Measurements from ENCODE around the gene MAML3.

The MAML3 gene

DNA sequence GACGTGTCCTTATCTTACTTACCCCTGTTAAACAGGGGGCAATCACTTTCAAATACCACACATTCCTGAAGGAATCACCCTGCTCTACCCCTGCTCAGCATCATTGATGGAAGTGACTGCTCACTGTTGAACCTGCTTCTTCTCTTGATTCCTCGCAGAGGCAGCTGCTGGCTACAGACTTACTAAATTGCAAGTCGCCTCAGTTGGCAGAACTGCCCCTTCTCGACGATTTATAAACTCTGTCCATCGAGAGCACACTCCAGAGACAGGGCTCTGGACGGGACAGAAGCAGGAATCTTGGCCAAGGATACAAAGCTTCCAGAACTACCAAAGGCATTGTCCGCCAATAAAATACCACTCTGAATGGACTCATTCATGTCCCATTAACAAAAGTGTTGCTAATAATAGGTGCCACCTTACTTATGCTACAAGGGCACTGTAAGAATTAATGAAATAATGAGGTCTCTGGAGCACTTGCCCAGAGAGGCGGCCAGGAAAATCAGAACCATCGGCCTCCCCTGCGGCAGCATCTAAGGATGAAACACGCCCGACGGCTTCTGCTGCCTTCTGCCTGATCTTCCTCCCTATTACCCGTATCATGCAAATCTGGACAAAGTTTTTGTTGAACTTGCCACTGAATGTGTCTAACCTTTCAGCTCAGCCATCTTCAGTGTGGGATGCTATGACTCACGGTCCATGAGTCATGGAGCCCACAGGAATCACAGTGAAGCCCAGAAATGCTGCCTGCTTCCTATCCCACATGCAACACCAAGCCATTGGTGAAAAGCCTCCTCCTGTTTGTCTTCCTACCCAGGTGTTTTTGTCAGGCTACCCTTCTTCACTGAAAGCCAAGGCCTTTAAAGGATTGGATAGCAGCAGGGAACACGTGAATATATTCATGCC lies 164.9 kb downstream of the MAML3 start:
- peak; percentile 69 for DNase-seq (ENCODE audit: low read depth)
- TF ChIP-seq, protein P1, sequence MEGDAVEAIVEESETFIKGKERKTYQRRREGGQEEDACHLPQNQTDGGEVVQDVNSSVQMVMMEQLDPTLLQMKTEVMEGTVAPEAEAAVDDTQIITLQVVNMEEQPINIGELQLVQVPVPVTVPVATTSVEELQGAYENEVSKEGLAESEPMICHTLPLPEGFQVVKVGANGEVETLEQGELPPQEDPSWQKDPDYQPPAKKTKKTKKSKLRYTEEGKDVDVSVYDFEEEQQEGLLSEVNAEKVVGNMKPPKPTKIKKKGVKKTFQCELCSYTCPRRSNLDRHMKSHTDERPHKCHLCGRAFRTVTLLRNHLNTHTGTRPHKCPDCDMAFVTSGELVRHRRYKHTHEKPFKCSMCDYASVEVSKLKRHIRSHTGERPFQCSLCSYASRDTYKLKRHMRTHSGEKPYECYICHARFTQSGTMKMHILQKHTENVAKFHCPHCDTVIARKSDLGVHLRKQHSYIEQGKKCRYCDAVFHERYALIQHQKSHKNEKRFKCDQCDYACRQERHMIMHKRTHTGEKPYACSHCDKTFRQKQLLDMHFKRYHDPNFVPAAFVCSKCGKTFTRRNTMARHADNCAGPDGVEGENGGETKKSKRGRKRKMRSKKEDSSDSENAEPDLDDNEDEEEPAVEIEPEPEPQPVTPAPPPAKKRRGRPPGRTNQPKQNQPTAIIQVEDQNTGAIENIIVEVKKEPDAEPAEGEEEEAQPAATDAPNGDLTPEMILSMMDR (IDR thresholded peaks at IDR 0.05; ENCODE audit: control insufficient read depth, insufficient read depth, low read depth, low read length, missing control alignments) = no peak

DNA sequence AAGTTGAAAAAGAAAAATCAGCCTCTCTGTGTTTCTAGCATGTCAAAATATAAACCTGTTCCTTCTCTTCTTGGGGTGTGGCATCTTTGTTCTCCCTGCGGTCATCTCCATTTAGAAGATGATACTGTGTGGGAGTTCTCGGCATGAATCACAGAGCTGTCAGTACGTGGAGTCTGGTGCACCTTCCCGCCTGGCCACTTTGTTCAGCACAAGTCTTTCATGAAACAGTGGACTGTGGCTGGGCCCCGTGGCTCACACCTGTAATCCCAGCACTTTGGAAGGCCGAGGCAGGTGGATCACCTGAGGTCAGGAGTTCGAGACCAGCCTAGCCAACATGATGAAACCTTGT lies 166.5 kb downstream of the MAML3 start:
- TF ChIP-seq, protein P1 (IDR thresholded peaks at IDR 0.05; ENCODE audit: control insufficient read depth, insufficient read depth, low read depth, low read length, missing control alignments) = no peak
- no peak overlapping the region for H3K4me3 ChIP-seq (ENCODE audit: control insufficient read depth, low read depth, low read length)
- no peak for DNase-seq (ENCODE audit: low read depth)

More for the DNA sequence above, 164.9 kb downstream of the MAML3 start:
- H3K4me3 ChIP-seq (ENCODE audit: control insufficient read depth, low read depth, low read length) = no peak overlapping the region

DNA sequence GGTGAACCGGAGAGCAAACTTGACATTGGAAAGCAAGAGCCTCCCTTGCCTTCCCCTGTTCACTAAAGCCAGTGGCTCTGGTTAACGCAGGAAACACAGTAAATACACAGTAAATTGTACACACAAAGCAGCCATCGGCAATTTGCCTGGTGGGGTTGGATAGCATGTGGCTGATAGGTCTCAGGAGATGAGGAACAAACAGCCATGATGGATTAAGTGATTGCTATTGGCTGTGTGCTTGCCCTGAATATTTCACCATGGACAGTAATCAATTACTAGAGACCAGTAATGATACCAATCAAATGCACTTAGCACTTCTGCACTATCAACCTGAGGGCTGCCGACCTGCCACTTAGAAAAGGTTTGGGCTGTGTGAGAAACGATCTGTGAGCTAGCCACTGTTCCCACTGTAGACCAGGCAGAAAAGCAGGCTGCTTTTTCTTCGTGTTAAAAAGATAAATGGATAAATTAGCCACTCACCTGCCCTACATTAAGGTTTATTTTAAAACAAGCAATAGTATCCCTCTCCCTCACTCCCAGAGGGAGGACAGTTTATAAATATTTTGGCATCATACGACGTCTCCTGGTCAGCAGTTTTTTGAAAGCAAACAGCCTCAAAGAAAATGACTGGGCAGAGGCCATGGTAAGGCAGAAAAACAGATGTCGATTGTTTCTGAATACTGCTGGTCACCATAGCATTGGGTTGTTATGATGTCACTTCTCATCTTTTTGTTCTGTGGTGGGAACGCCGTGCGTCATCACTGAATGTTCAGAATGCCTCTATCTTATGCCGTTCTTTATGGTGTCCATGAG lies 167.1 kb downstream of the MAML3 start:
- DNase-seq (ENCODE audit: low read depth) = no peak
- TF ChIP-seq, protein P1 (IDR thresholded peaks at IDR 0.05; ENCODE audit: control insufficient read depth, insufficient read depth, low read depth, low read length, missing control alignments) = no peak

DNA sequence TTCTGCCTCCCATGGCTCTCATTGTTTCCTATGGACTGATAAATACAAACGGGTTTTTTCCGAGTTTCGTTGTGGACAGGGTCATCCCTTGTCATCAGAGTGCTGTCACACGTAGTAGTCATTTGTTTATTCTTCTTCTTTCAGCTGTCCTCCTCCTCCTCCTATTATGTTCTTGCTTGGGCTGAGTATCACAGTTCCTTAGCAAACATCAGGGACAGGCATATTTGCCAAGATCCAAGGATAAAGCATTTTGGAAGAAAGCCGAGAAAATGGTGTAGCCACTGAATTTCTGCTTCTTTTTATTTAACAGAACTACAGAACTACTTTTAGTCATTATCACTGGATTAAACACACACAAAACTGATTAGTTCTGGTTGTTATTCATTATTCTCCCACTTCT lies 167.9 kb downstream of the MAML3 start:
- no peak for DNase-seq (ENCODE audit: low read depth)
- H3K4me3 ChIP-seq (ENCODE audit: control insufficient read depth, low read depth, low read length) = no peak overlapping the region
- TF ChIP-seq, protein P1 (IDR thresholded peaks at IDR 0.05; ENCODE audit: control insufficient read depth, insufficient read depth, low read depth, low read length, missing control alignments) = no peak

More for the DNA sequence above, 167.1 kb downstream of the MAML3 start:
- no peak overlapping the region for H3K4me3 ChIP-seq (ENCODE audit: control insufficient read depth, low read depth, low read length)

DNA sequence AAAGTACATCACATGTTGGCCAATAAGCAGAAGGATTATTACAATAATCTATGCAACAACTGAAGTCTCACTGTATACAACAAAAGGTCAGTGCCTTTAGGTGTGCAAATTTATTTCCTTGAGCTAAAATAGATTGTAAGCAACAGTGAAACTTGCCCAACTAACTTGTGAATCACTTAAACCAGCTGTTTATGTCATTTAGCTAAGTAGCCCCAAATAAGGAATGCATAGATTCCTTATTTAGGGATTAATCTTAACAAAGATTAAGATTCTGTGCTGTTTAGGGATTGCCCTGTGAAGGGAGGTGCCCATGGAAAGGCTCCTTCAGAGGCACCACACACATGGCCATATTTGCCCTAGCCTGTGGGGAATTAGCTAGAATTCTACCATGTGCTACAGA lies 168.6 kb downstream of the MAML3 start:
- TF ChIP-seq, protein P1 (IDR thresholded peaks at IDR 0.05; ENCODE audit: control insufficient read depth, insufficient read depth, low read depth, low read length, missing control alignments) = no peak
- H3K4me3 ChIP-seq (ENCODE audit: control insufficient read depth, low read depth, low read length) = no peak overlapping the region
- no peak for DNase-seq (ENCODE audit: low read depth)

DNA sequence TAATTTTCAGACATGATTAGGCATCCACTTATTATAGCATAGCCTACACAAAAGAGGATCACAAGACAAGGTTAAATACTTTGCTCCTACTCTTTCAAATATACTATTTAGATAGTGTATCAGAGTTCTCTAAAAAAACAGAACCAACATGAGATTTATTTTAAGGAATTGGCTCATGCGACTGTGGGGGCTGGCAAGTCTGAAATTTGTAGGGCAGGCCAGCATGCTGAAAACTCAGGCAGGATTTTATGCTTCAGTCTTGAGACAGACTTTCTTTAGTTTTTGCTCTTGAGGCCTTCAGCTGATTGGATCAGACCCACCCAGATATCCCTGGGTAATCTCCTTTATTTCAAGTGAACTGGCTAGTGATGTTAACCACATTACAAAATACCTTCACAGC lies 169.5 kb downstream of the MAML3 start:
- no peak for DNase-seq (ENCODE audit: low read depth)
- TF ChIP-seq, protein P1 (IDR thresholded peaks at IDR 0.05; ENCODE audit: control insufficient read depth, insufficient read depth, low read depth, low read length, missing control alignments) = no peak
- H3K4me3 ChIP-seq (ENCODE audit: control insufficient read depth, low read depth, low read length) = no peak overlapping the region

All from AG09309 (cell line).